CD4-positive, alpha-beta memory T cell (primary cell): ENCODE data around the gene KLHL13. TPM values are rescaled to one million over a fixed set of nuclear protein-coding genes. Genes with fewer than 3 reads are reported as not detected.
"Not testable (repeated sequence)": the region's sequence is repeated elsewhere in the genome, so short reads cannot be mapped to it uniquely, and the experiment has no call there.

Experiments
- CTCF ChIA-PET: fragments of 350-600 bp; sonication (Branson Sonifier 250); formaldehyde crosslinking; loops from one replicate; lab custom pipeline; 2021; ENCODE audit warnings: inconsistent platforms; ENCODE audit not compliant: partially characterized antibody; lab: Charles Lee
- POLR2A ChIA-PET: fragments of 350-600 bp; sonication (Branson Sonifier 250); formaldehyde crosslinking; loops from one replicate; lab custom pipeline; 2021; ENCODE audit not compliant: partially characterized antibody; lab: Charles Lee
- DNase-seq, 5 donors: peaks; one replicate each; pipeline versions ENCODE4 v3.0.0 to v3.0.0-alpha.2; 2020 to 2022; ENCODE audit warnings: mixed read lengths in 1 of 5
- H3K27ac ChIP-seq: one replicate; pipeline ENCODE4 v1.7.0; 2013; ENCODE audit warnings: low read depth, low read length
- H3K27me3 ChIP-seq: 2 replicates; pipeline ENCODE4 v1.7.0; 2013; ENCODE audit warnings: mild to moderate bottlenecking, low read length, moderate library complexity; ENCODE audit not compliant: insufficient read depth
- H3K36me3 ChIP-seq: 2 replicates; pipeline ENCODE4 v1.7.0; 2013; ENCODE audit warnings: mild to moderate bottlenecking, low read length, moderate library complexity; ENCODE audit not compliant: insufficient read depth
- H3K4me1 ChIP-seq: 2 replicates; pipeline ENCODE4 v1.7.0; 2013; ENCODE audit warnings: mild to moderate bottlenecking, low read length, moderate library complexity; ENCODE audit not compliant: insufficient read depth
- H3K4me3 ChIP-seq, 2 donors: one replicate each; pipeline ENCODE4 v1.7.0; 2013; ENCODE audit warnings: low read length in 2 of 2, mild to moderate bottlenecking in 1 of 2
- H3K9me3 ChIP-seq, 2 donors: one replicate each; pipeline ENCODE4 v1.7.0; 2013; ENCODE audit warnings: low read length in 2 of 2, control low read depth in 1 of 2; ENCODE audit not compliant: control insufficient read depth in 1 of 2
- H3K27ac Mint-ChIP-seq, 7 donors: one replicate each; pipeline ENCODE4 v1.8.0; 2020 to 2021; ENCODE audit warnings: mixed read lengths in 7 of 7, mild to moderate bottlenecking in 6 of 7, inconsistent platforms in 3 of 7, moderate library complexity in 3 of 7
- H3K27me3 Mint-ChIP-seq, 2 donors: one replicate each; pipeline ENCODE4 v1.8.0; 2020 to 2021; ENCODE audit warnings: mixed read lengths in 2 of 2
- H3K36me3 Mint-ChIP-seq, 2 donors: one replicate each; pipeline ENCODE4 v1.8.0; 2020 to 2021; ENCODE audit warnings: mixed read lengths in 2 of 2, inconsistent platforms in 1 of 2, mild to moderate bottlenecking in 1 of 2
- H3K4me1 Mint-ChIP-seq, 4 donors: one replicate each; pipeline ENCODE4 v1.8.0; 2020 to 2021; ENCODE audit warnings: mixed read lengths in 4 of 4, mild to moderate bottlenecking in 1 of 4
- H3K4me3 Mint-ChIP-seq, 8 donors: one replicate each; pipeline ENCODE4 v1.8.0; 2020 to 2021; ENCODE audit warnings: mixed read lengths in 8 of 8, mild to moderate bottlenecking in 7 of 8, moderate library complexity in 6 of 8, inconsistent platforms in 3 of 8
- H3K9me3 Mint-ChIP-seq, 8 donors: one replicate each; pipeline ENCODE4 v1.8.0; 2020 to 2021; ENCODE audit warnings: mixed read lengths in 8 of 8, mild to moderate bottlenecking in 5 of 8, inconsistent platforms in 3 of 8, moderate library complexity in 1 of 8
- intact Hi-C: fragments of 100-400 bp; cut with micrococcal nuclease; formaldehyde crosslinking; loops from one replicate; pipeline ENCODE4 v1.15.1; 2023
- polyA plus RNA-seq, 2 donors: library from polyadenylated mRNA; unstranded; fragments of 300-500 nt; fragmentation: Illumina TruSeq; gene quantifications; one replicate each; pipeline ENCODE4 v1.2.3, GENCODE V29; 2021
- total RNA-seq, 2 experiments: library from RNA; stranded (reverse); gene quantifications; one replicate each; pipeline ENCODE4 v1.2.3, GENCODE V29; 2021

KLHL13 gene
- total and polyA plus RNA-seq, 4 experiments from 2014 or later, result 0.53 to 0.59 TPM; not detected in 2

DNA sequence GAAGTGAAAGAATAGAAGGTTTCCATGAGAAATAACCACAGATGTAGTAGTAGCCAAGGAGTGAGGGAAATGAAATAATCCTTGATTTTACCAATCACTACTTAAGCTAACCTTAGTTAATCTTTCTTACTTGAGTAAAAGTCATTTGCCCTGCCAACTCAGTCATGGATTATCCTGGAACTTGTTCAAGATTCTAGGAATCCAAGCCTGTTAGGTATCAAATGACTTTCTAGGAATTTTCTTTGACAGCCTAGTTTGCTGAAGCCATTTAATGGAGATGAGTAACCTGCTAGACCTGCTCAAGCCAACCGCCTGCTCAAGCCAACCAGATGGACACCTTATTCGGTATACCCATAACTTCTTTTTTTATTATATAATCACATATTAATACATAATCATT, 180.5 kb downstream of the KLHL13 start:
- DNase-seq, result no peak
- no peaks in the 10 kb centered on the region for H3K27me3 Mint-ChIP-seq
- no peak overlapping the region for H3K4me3 Mint-ChIP-seq
- H3K4me1 ChIP-seq, result no peaks in the 10 kb centered on the region
- no peaks in the 10 kb centered on the region for H3K27me3 ChIP-seq
- H3K9me3 Mint-ChIP-seq, result peaks cover 0 to 3% (median 0%) of the 10 kb centered on the region in 8 donors
- H3K9me3 ChIP-seq, result no peaks in the 10 kb centered on the region
- intact Hi-C loops, result no loop called here
- ChIA-PET CTCF (no interaction called here), POLR2A (no interaction called here)
- H3K36me3 Mint-ChIP-seq, result no peaks in the 10 kb centered on the region
- H3K27ac ChIP-seq, result no peak overlapping the region
- H3K27ac Mint-ChIP-seq, result no peak overlapping the region
- H3K36me3 ChIP-seq, result no peaks in the 10 kb centered on the region
- no peaks in the 10 kb centered on the region for H3K4me1 Mint-ChIP-seq
- H3K4me3 ChIP-seq, result no peak overlapping the region

DNA sequence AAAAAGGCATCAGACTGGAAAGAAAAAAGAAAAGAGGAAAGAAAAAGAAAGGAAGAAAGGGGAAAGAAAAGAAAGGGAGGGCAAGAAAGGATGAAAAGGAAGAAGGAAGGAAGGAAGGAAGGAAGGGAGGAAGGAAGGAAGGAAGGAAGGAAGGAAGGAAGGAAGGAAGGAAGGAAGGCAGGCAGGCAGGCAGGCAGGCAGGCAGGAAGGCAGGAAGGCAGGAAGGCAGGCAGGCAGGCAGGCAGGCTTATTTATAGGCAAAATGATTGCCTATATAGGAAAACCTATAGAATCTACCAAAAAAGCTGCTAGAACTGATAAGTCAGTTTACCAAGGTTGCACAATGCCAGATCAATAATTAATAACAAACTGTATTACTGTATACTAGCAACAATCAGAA, 186.5 kb downstream of the KLHL13 start:
- H3K36me3 Mint-ChIP-seq, intact Hi-C loops, H3K4me1 ChIP-seq, H3K27me3 Mint-ChIP-seq, H3K9me3 ChIP-seq, DNase-seq, H3K27ac Mint-ChIP-seq, H3K27ac ChIP-seq, H3K4me3 Mint-ChIP-seq, H3K4me3 ChIP-seq, H3K9me3 Mint-ChIP-seq, CTCF ChIA-PET, H3K36me3 ChIP-seq, H3K27me3 ChIP-seq, H3K4me1 Mint-ChIP-seq, POLR2A ChIA-PET: not testable (repeated sequence)

DNA sequence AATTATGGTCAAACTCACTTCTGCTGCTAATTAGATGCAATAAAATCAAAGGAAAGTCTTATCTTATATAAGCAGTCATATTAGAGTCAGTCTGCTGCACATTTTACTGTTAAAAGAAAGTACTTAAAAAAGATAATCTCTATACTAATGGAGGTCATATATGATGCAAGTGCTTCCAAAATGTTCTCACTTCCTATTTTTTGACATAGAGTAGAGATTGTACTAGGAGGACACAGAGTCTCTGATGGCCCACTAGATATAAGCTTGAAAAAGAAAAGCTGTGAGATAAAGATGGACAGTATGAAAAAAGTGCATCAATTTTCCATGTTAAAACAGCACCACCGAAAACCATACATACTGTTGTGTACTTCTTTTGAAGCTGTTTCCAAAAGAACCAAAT, 196.9 kb downstream of the KLHL13 start:
- no peaks in the 10 kb centered on the region for H3K4me1 ChIP-seq
- H3K4me1 Mint-ChIP-seq, result no peaks in the 10 kb centered on the region
- no peak overlapping the region for H3K4me3 ChIP-seq
- DNase-seq, result no peak
- no peaks in the 10 kb centered on the region for H3K27me3 Mint-ChIP-seq
- H3K27ac Mint-ChIP-seq, result no peak overlapping the region
- ChIA-PET POLR2A (no interaction called here), CTCF (no interaction called here)
- peaks cover 0 to 6% (median 0%) of the 10 kb centered on the region in 8 donors for H3K9me3 Mint-ChIP-seq
- H3K9me3 ChIP-seq, result no peaks in the 10 kb centered on the region
- no peak overlapping the region for H3K27ac ChIP-seq
- H3K36me3 ChIP-seq, result no peaks in the 10 kb centered on the region
- no peaks in the 10 kb centered on the region for H3K36me3 Mint-ChIP-seq
- no peaks in the 10 kb centered on the region for H3K27me3 ChIP-seq
- no peak overlapping the region for H3K4me3 Mint-ChIP-seq
- intact Hi-C loops, result no loop called here

DNA sequence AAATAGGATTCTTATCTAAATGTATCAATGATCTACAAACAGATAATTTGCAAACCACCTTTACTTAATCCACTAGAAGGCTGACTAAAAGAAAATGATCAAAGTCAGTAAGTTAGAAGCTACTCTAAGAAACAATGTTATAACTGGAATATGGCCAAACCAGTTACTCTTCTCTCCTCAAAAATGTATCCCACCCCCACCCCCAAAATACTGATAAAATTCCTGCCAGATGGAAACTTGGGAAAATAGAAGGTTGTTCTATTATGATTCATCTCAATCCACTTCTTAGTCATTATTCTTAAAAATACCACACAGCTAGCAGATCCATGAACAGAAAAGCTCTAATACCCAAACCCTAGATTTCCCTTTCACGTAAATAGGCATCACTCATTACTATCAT, 206.4 kb downstream of the KLHL13 start:
- no peaks in the 10 kb centered on the region for H3K27me3 Mint-ChIP-seq
- intact Hi-C loops, result no loop called here
- no peak overlapping the region for H3K27ac Mint-ChIP-seq
- no peaks in the 10 kb centered on the region for H3K36me3 Mint-ChIP-seq
- H3K4me3 Mint-ChIP-seq, result no peak overlapping the region
- no peak overlapping the region for H3K27ac ChIP-seq
- no peak for DNase-seq
- no peaks in the 10 kb centered on the region for H3K9me3 ChIP-seq
- H3K4me3 ChIP-seq, result no peak overlapping the region
- H3K4me1 Mint-ChIP-seq, result no peaks in the 10 kb centered on the region
- no peaks in the 10 kb centered on the region for H3K27me3 ChIP-seq
- peaks cover 0 to under 1% (median 0%) of the 10 kb centered on the region in 8 donors for H3K9me3 Mint-ChIP-seq
- no peaks in the 10 kb centered on the region for H3K4me1 ChIP-seq
- POLR2A ChIA-PET, result no interaction called here
- CTCF ChIA-PET, result no interaction called here
- H3K36me3 ChIP-seq, result no peaks in the 10 kb centered on the region

DNA sequence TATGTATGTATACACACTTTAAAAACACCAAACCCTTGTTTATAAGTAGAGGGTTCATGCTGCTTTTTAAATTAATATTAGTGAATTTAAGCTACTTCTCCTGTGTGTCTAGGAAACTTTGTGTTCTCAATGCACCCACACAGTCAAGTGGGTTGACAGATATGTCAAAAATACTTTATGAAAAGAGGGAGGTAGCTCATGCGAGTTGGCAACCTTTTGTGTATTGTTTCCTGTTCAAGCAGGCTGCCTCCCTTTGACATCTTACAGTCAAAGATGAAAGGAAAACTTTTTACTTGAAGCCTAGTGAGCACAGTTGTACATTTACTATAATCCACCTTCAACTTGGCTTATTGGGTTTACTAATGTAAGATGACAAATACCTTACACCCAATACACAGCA, 218.4 kb downstream of the KLHL13 start:
- POLR2A ChIA-PET, result no interaction called here
- no peaks in the 10 kb centered on the region for H3K36me3 Mint-ChIP-seq
- Histone ChIP-seq H3K9me3 (no peaks in the 10 kb centered on the region), H3K27me3 (no peaks in the 10 kb centered on the region), H3K27ac (no peak overlapping the region), H3K4me3 (no peak overlapping the region), H3K4me1 (no peaks in the 10 kb centered on the region), H3K36me3 (no peaks in the 10 kb centered on the region)
- CTCF ChIA-PET, result no interaction called here
- H3K4me1 Mint-ChIP-seq, result no peaks in the 10 kb centered on the region
- no peaks in the 10 kb centered on the region for H3K9me3 Mint-ChIP-seq
- DNase-seq, result no peak
- H3K27ac Mint-ChIP-seq, result no peak overlapping the region
- intact Hi-C loops, result no loop called here
- no peak overlapping the region for H3K4me3 Mint-ChIP-seq
- H3K27me3 Mint-ChIP-seq, result no peaks in the 10 kb centered on the region

DNA sequence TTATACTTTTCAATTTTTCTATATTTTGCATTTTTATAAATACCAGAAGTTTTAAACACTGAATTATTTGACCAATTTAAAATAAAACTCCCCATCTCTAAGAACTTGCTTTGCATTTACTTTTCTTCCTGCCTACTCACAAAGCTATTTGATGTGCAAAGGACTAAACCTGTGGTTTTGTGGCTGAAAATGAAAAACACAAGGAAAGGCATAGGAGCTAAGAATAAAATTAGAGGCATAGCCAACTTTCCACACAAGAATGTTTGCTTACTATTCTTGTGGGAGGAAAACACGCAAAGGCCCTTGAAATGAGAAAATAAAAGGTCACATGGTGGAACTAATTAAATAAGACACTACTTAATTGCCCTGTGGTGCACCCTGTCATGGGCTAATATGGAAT, 221.2 kb downstream of the KLHL13 start:
- no peaks in the 10 kb centered on the region for H3K4me1 Mint-ChIP-seq

DNA sequence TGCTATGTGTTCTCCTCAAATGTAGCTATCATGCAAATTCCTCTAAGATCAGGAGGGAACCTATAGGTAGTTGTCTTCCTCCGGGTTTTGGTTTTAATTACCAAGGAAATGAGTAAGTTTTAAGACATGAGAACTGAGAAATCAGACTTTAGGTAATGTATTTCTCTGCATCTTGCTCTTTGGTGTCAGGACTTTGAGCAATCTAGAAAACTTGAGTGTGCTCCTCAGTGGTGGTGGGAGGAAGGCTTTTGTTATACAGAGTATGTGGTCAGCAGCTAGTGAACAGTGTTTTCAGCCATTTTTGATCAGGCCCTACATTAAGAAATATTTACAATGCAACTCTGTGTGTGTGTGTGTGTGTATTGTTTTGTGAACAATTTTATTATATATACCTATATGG, 224.1 kb downstream of the KLHL13 start:
- Mint-ChIP-seq H3K9me3 (peaks cover 0 to 2% (median 0%) of the 10 kb centered on the region in 8 donors), H3K36me3 (no peaks in the 10 kb centered on the region), H3K27me3 (no peaks in the 10 kb centered on the region), H3K4me3 (no peak overlapping the region), H3K4me1 (no peaks in the 10 kb centered on the region), H3K27ac (no peak overlapping the region)
- H3K9me3 ChIP-seq, result no peaks in the 10 kb centered on the region
- no peaks in the 10 kb centered on the region for H3K4me1 ChIP-seq
- ChIA-PET POLR2A (no interaction called here), CTCF (no interaction called here)
- no peaks in the 10 kb centered on the region for H3K36me3 ChIP-seq
- intact Hi-C loops, result no loop called here
- no peak overlapping the region for H3K27ac ChIP-seq
- no peak overlapping the region for H3K4me3 ChIP-seq
- H3K27me3 ChIP-seq, result no peaks in the 10 kb centered on the region
- DNase-seq, result no peak

More for the DNA sequence above, 221.2 kb downstream of the KLHL13 start:
- H3K4me3 Mint-ChIP-seq, result no peak overlapping the region
- CTCF ChIA-PET, result no interaction called here
- no peaks in the 10 kb centered on the region for H3K27me3 Mint-ChIP-seq
- no peaks in the 10 kb centered on the region for H3K9me3 ChIP-seq
- H3K36me3 ChIP-seq, result no peaks in the 10 kb centered on the region
- no peak overlapping the region for H3K27ac ChIP-seq
- no peaks in the 10 kb centered on the region for H3K36me3 Mint-ChIP-seq
- no peaks in the 10 kb centered on the region for H3K4me1 ChIP-seq
- no peaks in the 10 kb centered on the region for H3K27me3 ChIP-seq
- no peak overlapping the region for H3K4me3 ChIP-seq
- no peak overlapping the region for H3K27ac Mint-ChIP-seq
- no peak for DNase-seq
- H3K9me3 Mint-ChIP-seq, result no peaks in the 10 kb centered on the region
- POLR2A ChIA-PET, result no interaction called here
- intact Hi-C loops, result no loop called here

DNA sequence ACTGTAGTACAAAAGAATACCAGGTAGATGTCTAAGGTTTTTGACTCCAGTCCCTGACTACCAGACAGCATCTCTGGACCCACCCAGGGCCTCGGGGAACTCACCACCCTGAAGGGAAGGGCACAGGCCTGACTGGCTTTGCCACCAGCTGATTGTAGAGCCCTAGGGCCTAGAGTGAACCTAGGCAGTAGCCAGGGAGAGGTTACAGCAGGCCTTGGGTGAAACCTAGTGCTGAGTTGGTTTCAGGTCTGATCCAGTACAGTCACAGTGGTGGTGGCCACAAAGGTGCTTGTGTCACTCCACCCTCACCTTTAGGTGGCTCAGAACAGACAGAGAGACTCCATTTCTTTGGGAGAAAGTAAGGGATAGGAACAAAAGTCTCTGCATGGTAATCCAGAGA, 244.8 kb downstream of the KLHL13 start:
- Histone ChIP-seq H3K4me1 (no peaks in the 10 kb centered on the region), H3K27ac (no peak overlapping the region), H3K4me3 (no peak overlapping the region), H3K27me3 (no peaks in the 10 kb centered on the region), H3K9me3 (no peaks in the 10 kb centered on the region), H3K36me3 (no peaks in the 10 kb centered on the region)
- POLR2A ChIA-PET, result no interaction called here
- peaks cover 0 to 13% (median 6%) of the 10 kb centered on the region in 8 donors for H3K9me3 Mint-ChIP-seq
- no peak for DNase-seq
- no peak overlapping the region for H3K4me3 Mint-ChIP-seq
- no peaks in the 10 kb centered on the region for H3K36me3 Mint-ChIP-seq
- intact Hi-C loops, result no loop called here
- H3K4me1 Mint-ChIP-seq, result no peaks in the 10 kb centered on the region
- CTCF ChIA-PET, result no interaction called here
- no peaks in the 10 kb centered on the region for H3K27me3 Mint-ChIP-seq
- H3K27ac Mint-ChIP-seq, result no peak overlapping the region
